Progenitor cell of endocrine pancreas (in vitro differentiated cells): ENCODE measurements around the gene DAB1. TPM values are rescaled to one million over a fixed set of nuclear protein-coding genes. Genes with fewer than 3 reads are reported as not detected.
A peak's percentile ranks its signal among the peaks of the same experiment; 100 is the strongest.

ENCODE experiments used
- DNase-seq: peaks from one replicate; pipeline ENCODE4 v3.0.0; 2021; ENCODE audit warnings: low spot score; ENCODE audit not compliant: unreplicated experiment
- H3K27ac Mint-ChIP-seq: 2 replicates; pipeline ENCODE4 v1.8.0; 2021; ENCODE audit warnings: mild to moderate bottlenecking, moderate library complexity, mixed read lengths
- H3K27me3 Mint-ChIP-seq: 2 replicates; pipeline ENCODE4 v1.8.0; 2021; ENCODE audit warnings: mixed read lengths
- H3K36me3 Mint-ChIP-seq: 2 replicates; pipeline ENCODE4 v1.8.0; 2022; ENCODE audit warnings: mixed read lengths; ENCODE audit not compliant: insufficient read depth
- H3K4me1 Mint-ChIP-seq: 2 replicates; pipeline ENCODE4 v1.8.0; 2021; ENCODE audit warnings: low read depth, mixed read lengths
- H3K4me3 Mint-ChIP-seq: 2 replicates; pipeline ENCODE4 v1.8.0; 2021; ENCODE audit warnings: low read depth, mild to moderate bottlenecking, moderate library complexity, mixed read lengths
- H3K9me3 Mint-ChIP-seq: 2 replicates; pipeline ENCODE4 v1.8.0; 2021; ENCODE audit warnings: low read depth, mixed read lengths
- CTCF ChIP-seq: fragments of 200-600 bp; sonication (generic); IDR thresholded peaks from one replicate; pipeline ENCODE4 v1.5.0; 2021; ENCODE audit warnings: antibody characterized with exemption, mild to moderate bottlenecking; ENCODE audit not compliant: unreplicated experiment
- total RNA-seq: library from RNA; stranded (reverse); gene quantifications from 2 replicates; pipeline ENCODE4 v1.2.1, GENCODE V29; 2021

Gene DAB1
- total RNA-seq, 1 donor from 2014 or later, result 4.8 TPM

DNA sequence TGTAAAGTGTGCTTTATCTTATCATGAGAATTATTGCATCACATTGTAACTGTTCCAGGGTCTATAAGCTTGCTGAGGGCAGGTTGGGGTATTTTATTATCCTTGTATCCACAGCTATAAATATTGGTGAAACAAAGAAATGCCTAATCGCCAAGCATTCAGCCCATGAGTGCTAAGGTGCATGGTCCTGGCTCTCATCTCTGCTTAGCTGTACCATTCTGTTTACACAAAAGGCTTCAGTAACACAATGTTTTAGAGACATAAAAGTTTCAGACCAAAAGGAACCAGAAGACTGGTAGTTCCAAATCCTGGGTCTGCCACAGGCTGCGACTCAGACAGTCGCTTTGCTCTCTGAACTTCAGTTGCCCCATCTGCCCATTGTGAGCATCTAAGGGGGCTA is 358.4 kb downstream of the DAB1 start:
- Mint-ChIP-seq H3K27me3 (peaks cover 39% of the 10 kb centered on the region), H3K9me3 (no peaks in the 10 kb centered on the region), H3K4me3 (no peak overlapping the region), H3K27ac (no peak overlapping the region), H3K4me1 (peaks cover 30% of the 10 kb centered on the region), H3K36me3 (no peaks in the 10 kb centered on the region)
- TF ChIP-seq CTCF, result no peak
- no peak for DNase-seq

DNA sequence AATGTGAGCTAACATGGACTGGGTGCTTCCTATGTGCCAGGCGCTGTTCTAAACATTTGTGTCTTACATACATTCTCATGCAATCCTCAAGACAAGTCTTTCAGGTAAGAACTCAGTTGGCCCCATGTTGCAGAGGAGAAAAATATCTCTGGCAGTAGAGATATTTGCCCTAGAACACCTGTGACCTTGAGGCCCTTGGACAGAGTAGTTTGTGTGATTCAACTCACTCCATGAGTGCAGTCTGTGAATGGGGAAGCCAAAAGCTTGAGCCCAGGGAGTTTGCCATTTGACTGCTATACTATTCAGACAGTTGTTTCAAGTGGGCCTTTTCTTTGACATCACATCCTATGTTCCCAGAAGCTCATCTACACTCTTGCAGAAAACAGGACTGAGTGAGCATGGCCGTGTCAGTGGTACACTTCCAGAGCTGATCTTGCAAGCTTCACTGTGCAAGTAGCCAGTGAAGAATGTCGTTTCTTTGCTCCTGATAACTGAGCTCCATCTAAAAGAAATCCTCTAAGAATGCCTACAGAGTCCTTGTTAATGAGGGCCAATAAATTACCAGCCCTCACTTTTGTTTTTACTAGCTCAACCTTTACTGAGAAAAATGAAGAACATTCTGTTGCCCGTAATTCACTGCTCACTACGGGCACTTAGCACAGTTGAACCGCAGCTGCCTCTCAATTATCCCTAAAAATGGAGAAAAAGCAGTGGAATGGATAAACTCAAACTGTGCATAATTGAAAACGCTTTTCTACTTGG is 359.3 kb downstream of the DAB1 start:
- Mint-ChIP-seq H3K4me1 (peaks cover 35% of the 10 kb centered on the region), H3K9me3 (no peaks in the 10 kb centered on the region), H3K36me3 (no peaks in the 10 kb centered on the region), H3K4me3 (no peak overlapping the region), H3K27me3 (peaks cover 32% of the 10 kb centered on the region), H3K27ac (no peak overlapping the region)
- no peak for TF ChIP-seq CTCF
- no peak for DNase-seq

DNA sequence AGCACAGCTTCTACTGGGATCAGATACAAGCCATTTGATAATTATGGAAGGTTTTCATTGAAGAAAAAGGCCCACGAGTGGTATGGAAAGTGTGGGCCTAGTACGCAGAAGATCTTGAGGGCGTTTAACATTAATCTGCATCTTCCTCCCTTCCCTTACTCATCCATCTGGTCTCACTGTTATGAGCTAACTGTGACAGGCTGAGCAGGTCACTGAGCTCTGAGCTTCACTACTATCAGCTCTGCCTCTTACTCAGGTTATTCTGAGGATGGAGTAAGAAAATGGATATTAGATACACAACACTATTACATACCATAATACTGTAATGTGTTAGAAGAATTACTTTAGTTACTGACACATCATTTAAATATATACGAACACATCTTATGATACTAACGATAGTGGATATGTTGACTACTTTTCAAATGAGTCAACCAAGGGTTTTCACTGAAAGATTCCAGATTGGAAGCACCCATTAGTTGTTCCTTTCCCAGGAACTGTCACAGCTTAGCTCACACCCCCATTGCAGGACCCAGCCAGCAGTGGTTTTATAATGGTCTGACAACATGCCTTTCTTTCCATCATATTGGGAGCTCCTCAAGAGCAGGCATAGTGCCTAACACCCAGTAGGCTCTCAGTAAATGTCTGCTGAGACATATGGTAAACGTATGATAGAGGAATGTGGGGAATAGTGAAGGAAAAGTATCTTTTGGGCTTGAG is 360.3 kb downstream of the DAB1 start:
- DNase-seq, result no peak
- H3K4me3 Mint-ChIP-seq, result no peak overlapping the region
- TF ChIP-seq CTCF, result no peak
- H3K36me3 Mint-ChIP-seq, result no peaks in the 10 kb centered on the region
- H3K9me3 Mint-ChIP-seq, result no peaks in the 10 kb centered on the region
- H3K4me1 Mint-ChIP-seq, result peaks cover 37% of the 10 kb centered on the region
- H3K27me3 Mint-ChIP-seq, result peaks cover 28% of the 10 kb centered on the region
- no peak overlapping the region for H3K27ac Mint-ChIP-seq

DNA sequence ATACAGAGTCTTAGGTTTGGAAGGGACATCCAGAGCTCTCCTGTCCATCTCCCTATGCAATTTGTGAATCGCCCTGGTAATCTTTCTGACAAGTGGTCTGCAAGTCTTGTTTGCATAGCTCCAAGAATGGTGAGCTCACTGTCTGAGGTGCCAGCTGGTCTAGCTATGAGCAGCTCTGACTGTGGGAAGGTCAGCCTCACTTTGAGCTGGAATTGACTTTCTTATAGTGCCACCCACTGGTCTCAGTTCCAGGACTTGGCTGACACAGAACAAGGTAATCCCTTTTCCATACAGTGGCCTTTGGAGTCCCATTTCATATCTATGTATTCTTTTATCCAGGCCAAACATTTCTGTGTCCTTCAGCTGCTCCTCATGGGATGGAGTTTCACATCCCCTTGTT is 362.5 kb downstream of the DAB1 start:
- no peaks in the 10 kb centered on the region for H3K36me3 Mint-ChIP-seq
- H3K4me3 Mint-ChIP-seq, result no peak overlapping the region
- peaks cover 17% of the 10 kb centered on the region for H3K4me1 Mint-ChIP-seq
- no peak overlapping the region for H3K27ac Mint-ChIP-seq
- no peaks in the 10 kb centered on the region for H3K9me3 Mint-ChIP-seq
- no peak for TF ChIP-seq CTCF
- H3K27me3 Mint-ChIP-seq, result peaks cover 28% of the 10 kb centered on the region
- DNase-seq, result no peak

GRCh38 chr1:57060451-57060850 is 363.4 kb downstream of the DAB1 start:
- H3K27ac Mint-ChIP-seq, result peak overlapping the region; percentile 13
- H3K27me3 Mint-ChIP-seq, result peaks cover 28% of the 10 kb centered on the region
- no peaks in the 10 kb centered on the region for H3K9me3 Mint-ChIP-seq
- no peaks in the 10 kb centered on the region for H3K36me3 Mint-ChIP-seq
- H3K4me1 Mint-ChIP-seq, result peaks cover 17% of the 10 kb centered on the region
- TF ChIP-seq CTCF, result no peak
- no peak overlapping the region for H3K4me3 Mint-ChIP-seq
- DNase-seq, result no peak
